Jurkat, Clone E6-1 (cell line): ENCODE measurements around the gene DENND1C.
A peak's percentile ranks its signal among the peaks of the same experiment; 100 is the strongest.

ENCODE experiments used
- DNase-seq: peaks from one replicate; pipeline ENCODE4 v3.0.0-alpha.2; 2011; ENCODE audit warnings: low read depth, low spot score
- H3K4me3 ChIP-seq: 2 replicates; pipeline ENCODE4 v1.5.1; 2011; ENCODE audit warnings: mild to moderate bottlenecking, low read length, control low read depth, moderate library complexity

Gene DENND1C

DNA sequence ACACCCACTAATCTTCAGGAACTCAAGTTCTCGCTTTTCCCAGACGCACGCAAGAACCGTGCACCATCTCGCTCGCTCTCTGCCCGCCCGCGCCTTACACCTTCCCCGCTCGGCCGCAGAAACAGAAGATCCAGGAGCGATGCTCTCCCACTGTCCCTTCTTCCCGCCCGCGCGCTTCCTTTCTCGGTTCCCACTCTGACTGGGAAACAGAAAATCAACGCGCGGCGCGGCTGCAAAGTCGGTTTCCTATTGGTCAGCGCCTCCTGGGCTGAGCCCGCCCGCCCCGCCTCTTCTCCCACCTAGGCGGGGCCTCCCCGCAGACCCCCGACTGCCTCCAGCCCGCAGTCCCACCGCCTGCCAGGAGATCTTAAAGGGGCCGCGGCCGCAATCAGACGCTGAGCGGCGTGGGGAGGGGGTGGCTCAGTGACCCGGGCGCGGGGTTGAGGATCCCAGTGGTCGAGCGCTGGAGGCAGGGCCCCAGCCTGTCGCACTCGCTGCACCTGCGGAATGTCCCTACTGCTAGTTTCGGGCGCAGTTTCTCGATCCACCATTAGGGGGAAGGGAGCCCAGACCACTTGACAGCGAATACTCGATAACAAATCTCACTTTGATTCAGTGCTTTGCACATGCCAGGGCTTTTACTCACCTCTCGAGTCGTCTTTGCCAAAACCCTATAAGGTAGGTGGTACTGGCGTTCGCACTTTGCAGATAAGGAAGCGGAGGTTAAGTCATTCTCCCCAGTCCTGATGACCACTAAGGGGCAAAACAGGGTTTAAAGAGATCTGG is 21.3 kb downstream of the DENND1C start:
- peak; percentile 97 for DNase-seq
- peak overlapping the region; percentile 72 for H3K4me3 ChIP-seq

DNA sequence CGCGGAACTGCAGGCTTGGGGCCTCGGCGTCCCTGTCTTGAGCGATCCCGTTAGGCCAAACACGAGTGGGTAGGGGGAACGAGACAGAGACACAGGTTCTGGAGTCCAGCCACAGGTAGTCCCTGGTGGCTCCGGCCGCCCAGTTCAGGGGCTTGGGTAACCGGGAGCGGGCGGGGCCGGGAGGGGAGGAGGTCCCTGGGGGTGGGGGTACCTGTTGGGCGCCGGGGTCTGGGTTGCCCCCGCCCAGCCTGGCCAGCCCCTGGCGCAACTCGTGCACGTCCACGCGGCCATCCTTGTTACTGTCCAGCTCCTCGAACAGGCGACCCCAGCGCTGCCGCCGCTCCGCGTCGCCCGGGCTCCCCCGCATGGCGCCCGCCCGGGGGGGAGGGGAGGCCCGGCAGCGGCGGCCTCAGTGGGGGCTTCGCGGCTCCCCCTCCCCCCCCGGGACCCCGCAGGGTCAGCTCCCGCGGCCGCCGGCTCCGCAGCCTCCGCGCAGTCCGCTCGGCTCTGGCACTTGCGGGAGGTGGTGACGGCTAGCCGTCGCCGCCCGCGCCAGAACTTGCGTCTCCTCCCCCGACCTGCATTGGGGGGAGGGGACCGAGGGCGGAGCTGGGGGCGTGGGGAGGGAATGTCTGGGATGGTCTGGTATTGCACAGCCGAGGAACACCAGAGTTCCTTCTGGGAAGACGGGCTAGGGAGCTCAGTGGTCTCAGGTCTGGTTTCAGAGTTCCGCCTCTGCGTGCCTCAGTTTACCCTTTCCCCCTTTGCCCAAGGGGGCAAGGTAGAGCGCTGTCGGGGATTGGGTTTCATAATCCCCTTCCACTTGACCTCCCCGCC is 22.1 kb downstream of the DENND1C start, which contains the start of gene SLC25A23:
TSS of gene SLC25A23 (minus strand) at position 531 of the 837 bp plus-strand sequence. CDS start at position 367, 164 bp downstream.
- H3K4me3 ChIP-seq: peak within 1 kb of the TSS; percentile 72
- DNase-seq: peak; percentile 63

DNA sequence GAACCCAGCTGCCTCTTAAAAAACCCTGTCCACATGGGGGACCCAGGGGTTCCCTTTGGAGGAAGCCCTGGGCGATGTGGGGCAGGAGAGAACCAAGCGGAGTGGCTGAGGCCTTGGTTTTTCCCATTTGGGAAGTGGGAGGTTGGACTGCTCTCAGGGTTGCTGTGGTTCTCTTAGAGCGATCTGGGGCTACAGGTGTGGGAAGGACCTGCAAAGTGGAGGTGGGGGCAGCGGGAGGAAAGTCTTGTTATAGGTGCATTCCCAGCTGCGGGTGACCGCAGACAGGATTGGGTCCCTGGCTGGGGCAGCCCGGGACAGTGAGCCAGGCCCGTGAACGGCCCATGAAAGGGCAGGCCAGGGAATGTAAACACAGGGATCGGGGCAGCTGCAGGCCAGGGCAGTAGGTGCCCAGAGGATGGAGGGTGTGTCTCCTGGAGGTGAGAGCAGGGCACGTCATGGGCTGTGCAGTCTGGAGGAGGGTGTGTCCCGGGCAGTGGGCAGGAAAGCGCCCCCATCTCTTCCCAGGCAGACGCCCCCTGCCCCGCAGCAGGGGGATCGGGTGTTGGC is 22.8 kb downstream of the DENND1C start:
- no peak for DNase-seq
- peak overlapping the region; percentile 72 for H3K4me3 ChIP-seq

DNA sequence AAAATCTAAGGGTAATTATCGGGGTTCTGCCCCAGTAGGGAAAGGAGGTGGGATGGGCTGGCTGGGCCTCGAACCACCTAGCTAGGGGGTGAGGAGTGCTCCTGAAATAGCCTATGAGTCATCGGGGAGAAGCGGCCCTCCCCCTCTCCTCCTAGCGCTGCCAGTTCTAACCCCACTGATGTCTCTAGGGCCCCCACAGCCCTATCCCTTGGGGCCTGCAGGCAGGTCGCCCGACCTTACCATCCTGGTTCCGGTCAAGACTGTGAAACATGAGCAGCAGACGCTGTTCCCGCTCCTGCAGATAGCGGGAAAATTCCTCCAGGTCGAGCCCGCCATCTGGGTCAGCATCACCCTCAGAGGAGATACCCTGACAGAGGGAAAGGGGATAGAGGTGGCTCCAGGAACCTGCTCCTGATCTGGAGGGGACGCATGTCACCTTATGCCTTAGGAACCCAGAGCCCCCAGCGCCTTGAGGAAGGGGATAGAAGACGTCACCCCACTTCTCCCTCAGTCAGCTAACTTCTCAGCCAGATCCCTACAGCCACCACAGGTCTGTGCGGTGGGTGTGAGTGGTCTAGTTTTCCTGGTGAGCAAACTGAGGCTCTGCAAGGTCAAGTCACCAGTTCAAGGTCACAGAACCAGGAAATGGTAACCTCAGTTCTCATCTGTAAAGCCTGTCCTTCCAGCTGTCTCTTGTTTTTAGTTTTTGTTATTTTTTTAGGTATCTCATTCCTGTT is 23.5 kb downstream of the DENND1C start:
- no peak for DNase-seq
- H3K4me3 ChIP-seq: no peak overlapping the region

DNA sequence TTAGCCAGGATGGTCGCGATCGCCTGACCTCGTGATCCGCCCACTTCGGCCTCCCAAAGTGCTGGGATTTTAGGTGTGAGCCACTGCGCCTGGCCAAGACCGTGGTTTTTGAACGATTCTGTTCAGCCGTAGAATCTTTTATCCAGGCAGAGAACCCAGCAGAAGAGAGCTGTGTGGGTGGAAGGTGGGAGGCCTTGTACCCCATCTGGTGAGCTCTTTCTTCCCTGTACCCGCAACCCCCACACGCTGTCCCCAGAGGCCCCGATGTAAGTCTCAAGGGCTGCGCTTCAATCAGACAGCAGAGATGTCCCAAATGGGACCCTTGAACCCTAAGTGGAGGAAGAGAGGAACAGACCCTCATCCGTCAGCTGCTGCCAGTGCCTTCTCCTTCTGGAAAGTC is 25.7 kb downstream of the DENND1C start:
- no peak for DNase-seq

DNA sequence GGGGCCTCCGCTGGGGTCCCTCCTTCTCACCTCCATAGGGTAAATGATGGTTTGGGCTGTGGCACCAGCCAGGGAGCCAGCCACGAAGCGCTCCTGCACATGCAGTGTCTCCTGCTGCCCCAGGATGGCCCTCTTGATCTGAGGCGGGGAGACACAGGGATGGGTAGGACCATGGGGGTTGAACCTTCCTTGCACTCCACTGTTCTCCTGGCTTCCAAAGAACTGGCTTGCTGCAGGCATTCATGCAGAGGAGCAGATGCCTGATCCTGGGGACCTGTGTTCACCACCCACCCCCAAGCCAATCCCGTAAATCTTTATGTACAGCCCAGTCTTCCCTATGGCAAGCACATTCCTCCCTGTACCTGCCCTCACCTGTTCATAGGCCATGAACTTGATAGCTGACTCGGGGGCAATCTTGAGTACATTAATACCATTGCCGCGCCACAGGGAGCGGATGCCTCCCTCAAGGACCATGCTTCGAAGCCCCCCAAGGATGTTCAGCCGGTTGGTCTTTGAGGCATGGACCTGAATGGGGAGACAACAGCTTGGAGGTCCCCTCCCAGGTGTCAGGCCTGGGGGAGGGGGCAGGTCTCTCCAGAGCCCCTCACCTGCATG is 27.5 kb downstream of the DENND1C start:
- no peak for DNase-seq
- H3K4me3 ChIP-seq: no peak overlapping the region

More for the DNA sequence above, 25.7 kb downstream of the DENND1C start:
- no peak overlapping the region for H3K4me3 ChIP-seq

DNA sequence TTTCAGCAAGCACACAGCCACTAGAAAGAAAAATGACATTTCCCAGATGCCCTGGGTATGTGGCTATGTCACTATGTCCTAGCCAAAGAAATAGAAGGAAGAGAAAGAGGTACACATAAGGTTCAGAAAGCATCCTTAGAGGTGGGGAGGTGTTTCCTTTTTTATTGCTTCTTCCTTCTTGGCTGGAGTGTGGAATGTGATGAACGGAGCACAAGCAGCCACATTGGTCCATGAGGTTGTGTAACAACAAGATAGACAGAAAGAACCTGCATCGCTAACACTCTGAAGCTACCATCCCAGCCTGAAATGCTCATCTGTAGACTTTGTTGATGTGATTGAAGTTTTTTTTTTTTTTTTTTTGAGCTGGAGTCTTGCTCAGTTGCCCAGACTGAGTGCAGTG is 28.7 kb downstream of the DENND1C start:
- no peak overlapping the region for H3K4me3 ChIP-seq
- no peak for DNase-seq

DNA sequence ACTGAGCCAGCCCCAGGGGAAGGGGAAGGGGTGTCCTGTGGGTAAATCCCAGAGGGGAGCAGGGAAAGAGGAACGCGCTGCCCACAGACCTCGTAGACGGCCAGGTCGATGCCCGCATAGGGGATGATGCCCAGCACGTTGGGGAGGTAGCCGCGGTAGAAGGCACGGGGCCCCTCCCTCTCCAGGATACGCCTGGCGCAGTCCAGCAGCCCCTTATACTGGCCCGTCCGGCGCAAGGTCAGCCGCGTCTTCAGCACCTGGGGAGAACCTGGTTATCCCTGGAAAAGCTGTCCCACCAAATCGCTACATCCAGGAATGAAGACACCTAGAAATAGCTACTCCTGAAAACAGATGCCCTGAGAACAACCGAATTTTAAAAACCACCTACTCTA is 29.4 kb downstream of the DENND1C start:
- no peak overlapping the region for H3K4me3 ChIP-seq

DNA sequence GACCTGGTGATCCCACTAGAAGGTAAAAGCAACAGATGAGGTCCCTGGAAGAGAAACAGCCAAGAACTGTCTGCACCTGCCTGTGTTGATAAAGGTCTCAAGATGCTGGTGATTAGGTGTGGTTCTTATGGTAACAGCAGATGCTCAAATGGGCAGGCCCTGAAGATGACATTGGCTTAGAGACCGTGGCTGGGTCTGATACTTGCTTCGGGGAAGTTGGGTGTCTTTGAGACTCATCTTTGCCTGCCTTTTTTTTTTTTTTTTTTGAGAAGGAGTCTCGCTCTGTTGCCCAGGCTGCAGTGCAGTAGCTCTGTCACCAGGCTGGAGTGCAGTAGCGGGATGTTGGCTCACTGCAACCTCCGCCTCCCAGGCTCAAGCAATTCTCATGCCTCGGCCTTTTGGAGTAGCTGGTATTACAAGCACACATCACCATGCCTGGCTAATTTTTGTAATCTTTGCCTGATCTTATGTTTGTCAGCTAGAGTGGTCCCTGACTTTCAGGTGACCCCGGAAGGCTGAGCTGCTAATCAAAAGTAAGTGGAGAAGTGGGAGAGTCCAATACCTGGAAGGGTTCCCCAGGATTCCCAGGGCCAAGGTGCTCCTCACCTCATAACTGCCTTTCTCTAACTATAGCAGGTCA is 29.9 kb downstream of the DENND1C start:
- H3K4me3 ChIP-seq: no peak overlapping the region
- no peak for DNase-seq

More for the DNA sequence above, 29.4 kb downstream of the DENND1C start:
- no peak for DNase-seq

DNA sequence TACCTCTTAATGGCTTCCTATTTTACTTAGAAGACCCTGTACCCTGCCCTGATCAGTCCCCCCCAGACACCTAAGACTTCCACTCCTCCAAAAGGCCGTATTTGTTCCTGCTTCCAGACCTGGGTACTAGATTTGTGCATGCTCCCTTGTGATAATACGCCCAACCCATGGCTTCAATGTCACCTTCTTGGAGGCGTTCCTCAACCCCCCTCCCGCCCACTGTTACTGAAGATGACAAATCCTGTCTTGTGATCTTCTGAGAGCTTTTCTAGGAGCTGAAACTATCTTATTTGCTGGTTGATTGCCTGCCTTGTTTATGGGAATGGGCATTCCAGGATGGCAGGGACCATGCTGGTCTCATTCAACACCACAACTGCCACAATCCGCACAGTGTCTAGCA is 31.4 kb downstream of the DENND1C start:
- no peak for DNase-seq
- no peak overlapping the region for H3K4me3 ChIP-seq

DNA sequence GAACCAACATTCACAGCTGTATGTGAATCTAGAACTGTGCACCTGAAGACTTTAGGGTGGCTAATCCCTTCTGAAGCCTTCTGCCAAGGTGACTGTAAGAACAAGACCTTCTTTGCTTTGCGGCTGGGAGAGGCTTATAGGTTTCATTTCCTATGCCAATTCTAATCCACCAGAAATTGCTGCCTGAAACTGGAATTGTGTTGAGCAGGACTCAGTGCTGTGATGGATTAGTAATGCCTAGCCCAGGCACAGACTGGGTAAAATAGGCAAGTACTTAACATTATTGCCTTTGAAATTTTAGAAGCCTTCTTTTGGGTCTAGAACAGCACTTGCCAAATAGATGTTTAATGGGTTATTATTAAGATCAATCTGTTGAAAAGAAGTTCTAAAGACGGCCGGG is 33.5 kb downstream of the DENND1C start:
- no peak for DNase-seq
- H3K4me3 ChIP-seq: no peak overlapping the region

DNA sequence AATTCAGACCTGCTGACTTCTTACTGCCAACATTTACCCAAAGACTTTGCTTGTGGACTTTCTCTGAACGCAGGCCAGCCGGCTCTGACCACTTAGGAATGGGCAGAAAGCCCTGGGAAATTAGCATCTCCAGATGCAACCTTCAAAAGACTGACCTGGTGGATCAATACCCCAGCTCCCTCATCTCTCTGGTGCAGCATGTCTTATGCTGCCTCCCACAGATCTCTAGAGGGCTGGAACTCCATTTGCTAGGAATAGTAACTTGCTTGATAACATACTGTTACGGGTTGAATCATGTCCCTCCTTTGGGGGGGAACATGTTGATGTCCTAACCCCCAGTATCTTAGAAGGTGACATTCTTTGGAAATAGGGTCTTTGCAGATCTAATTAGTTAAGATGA is 35.1 kb downstream of the DENND1C start:
- no peak for DNase-seq
- H3K4me3 ChIP-seq: no peak overlapping the region

DNA sequence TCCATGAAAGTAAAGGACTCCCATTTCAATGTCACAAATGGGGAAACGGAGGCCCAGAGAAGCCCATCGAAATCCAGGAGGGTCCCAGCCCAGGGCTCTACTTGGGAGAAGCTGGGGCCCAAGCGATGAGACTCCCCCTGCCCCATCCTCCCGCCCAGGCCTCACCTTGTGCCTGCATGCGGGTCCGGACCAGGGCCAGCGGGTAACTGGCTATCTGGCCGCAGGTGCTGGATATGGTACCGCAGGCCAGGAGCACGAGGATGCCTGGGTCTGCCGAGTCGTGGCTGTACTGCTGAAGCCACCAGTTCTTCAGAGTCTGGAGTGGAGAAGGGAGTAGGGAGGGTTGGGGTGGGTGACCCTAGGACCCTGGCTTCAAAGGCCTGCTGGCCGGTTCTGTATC is 37.6 kb downstream of the DENND1C start:
- H3K4me3 ChIP-seq: no peak overlapping the region
- no peak for DNase-seq

DNA sequence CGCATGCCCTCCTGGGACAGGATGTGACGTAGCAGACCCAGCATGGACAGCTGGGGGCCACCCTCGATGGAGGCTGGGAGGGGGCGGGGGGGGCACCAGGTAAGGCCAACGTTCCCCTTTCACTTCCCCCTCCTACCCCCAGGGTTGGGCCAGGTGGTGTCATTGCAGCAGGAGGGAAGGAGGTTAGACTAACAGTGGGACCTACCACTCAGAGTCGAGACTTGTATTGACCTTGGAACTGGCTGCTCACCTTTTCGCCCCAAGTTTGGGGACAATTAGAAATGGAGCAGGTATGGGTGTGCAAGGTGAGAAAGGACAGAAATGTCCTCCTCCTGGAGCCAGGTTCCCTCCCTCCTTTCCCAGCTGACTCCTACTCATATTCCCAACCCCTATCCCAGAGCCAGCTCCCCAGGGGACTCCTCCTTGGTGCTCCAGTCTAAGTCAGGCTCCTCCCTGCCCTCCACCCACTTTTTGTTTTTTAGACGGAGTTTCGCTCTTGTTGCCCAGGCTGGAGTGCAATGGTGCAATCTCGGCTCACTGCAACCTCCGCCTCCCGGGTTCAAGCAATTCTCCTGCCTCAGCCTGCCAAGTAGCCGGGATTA is 39.4 kb downstream of the DENND1C start:
- H3K4me3 ChIP-seq: no peak overlapping the region
- DNase-seq: no peak

DNA sequence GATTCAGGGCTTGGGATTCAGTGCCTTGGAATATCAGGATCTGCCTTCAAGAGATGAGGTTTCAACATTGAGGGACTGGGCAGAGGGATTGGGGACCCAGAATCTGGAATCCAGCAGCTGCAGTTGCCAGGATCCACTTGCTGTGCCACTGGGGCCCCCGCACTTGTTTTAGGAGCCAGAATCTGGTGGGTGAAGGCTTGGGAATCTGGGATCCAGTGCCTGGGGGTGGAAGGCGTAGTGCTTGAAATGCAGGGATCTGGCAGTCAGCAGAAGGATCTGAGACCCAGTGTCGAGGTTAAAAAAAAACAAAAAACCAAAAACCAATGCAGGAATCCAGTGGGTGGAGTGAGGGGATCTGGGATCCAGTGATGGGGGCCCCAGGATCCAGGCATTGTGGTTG is 40.7 kb downstream of the DENND1C start:
- no peak for DNase-seq
- no peak overlapping the region for H3K4me3 ChIP-seq

DNA sequence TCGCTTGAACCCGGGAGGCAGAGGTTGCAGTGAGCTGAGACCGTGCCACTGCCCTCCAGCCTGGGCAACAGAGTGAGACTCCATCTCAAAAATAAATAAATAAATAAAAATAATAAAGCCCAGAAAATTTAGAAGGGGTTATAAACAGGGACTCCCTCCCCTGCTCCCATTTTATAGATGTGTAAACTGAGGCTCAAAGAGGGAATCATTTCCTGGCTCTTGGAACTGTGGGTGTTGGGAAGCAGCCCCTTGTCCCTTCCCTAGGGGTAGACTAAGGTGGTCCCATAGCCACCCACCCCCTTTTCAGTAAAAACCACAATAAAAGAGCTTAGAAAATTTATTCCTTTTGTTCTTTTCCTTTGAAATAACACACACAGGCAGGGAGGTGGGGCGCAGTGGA is 41.8 kb downstream of the DENND1C start:
- no peak overlapping the region for H3K4me3 ChIP-seq
- no peak for DNase-seq

DNA sequence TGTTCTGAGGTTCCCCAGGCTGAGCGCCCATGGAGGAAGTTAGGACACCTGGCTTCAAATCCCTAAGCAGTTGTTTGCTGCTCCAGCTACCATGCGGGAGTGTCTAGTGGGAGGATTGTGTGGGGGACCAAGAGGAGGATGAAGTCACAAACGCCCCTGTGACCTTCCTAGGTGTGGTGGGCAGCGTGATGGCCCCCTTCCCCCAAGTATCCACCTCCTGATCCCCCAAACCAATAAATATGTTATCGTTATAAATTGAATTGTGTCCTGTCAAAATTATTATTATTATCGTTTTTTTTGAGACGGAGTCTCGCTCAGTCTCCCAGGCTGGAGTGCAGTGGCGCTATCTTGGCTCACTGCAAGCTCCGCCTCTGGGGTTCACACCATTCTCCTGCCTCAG is 47.9 kb downstream of the DENND1C start, which contains the start of gene SLC25A41:
TSS of gene SLC25A41 (minus strand) at position 101 of the 400 bp plus-strand sequence. CDS start at position 31, 70 bp downstream.
- H3K4me3 ChIP-seq: no peak within 1 kb of the TSS
- DNase-seq: no peak

DNA sequence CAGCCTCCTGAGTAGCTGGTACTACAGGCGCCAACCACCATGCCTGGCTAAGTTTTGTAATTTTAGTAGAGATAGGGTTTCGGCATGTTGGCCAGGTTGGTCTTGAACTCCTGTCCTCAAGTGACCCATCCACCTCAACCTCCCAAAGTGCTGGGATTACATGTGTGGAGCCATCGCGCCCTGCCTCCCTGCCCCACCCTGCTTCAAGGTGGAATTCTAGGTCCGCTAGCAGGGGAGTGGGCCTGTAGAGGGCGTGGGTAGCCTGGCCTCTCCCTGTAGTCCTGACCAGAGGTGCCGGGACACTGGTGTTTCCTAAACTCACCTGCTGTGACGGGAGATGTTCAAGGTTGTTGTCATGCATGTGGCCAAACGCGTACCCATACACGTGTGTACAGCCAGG is 48.4 kb downstream of the DENND1C start:
- DNase-seq: no peak
- no peak overlapping the region for H3K4me3 ChIP-seq
